Measurements from ENCODE around the gene RPL28. TPM values are rescaled to one million over a fixed set of nuclear protein-coding genes. Genes with fewer than 3 reads are reported as not detected.

The RPL28 gene
- total and polyA plus RNA-seq, 10 of the 15 experiments (the other 5 are each of a cell fraction or from before 2014, with no cell fraction given): 260 to 3,542 (median 891) TPM

DNA sequence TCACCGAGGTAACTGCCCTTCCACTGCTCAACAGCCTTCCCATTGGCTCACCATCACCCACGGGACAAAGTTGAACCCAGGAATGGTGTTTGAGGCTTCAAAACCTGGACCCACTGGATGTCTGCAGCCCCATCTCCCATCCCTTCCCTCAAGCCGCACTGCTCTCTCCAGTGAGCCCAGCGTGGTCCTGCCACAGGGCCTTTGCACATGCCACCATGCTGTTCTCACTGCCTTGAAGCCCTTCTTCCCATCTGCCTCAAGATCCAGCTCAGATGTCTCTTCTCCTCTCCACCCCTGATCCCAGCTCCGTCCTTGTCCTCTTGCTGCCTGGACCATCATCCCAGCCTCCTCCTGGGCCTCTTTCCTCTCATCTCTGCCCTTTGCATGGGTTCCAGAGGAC lies 53.3 kb downstream of the RPL28 start:
- H3K27me3 ChIP-seq (replicated peaks in 1 of 2; ENCODE audit: control insufficient read depth in 2 of 2, insufficient read depth in 2 of 2, low read length in 1 of 2): peaks cover 0 to 1% of the 10 kb centered on the region in 2 experiments; a peak in 2 of 4 replicates
- H2AFZ ChIP-seq (ENCODE audit: control insufficient read depth, low read depth, low read length): no peak overlapping the region
- in situ Hi-C loops (cut with MboI): no loop called here
- H3K9ac ChIP-seq (ENCODE audit: control insufficient read depth, insufficient read depth, low read length): no peak overlapping the region
- no peak for ATAC-seq
- BruUV-seq (replicated peaks): no TSS peak
- H3K4me3 ChIP-seq: no peak overlapping the region
- no peak for DNase-seq (ENCODE audit: low read depth, low spot score)
- 22% methylated on average over 5 of the region's 5 CpGs for WGBS (ENCODE audit: insufficient coverage, insufficient replicate concordance, low lambda C conversion rate, missing lambda C conversion rate)
- no peaks in the 10 kb centered on the region for H3K9me3 ChIP-seq (replicated peaks; ENCODE audit: control insufficient read depth, insufficient read depth, low read length)
- RAD21 ChIA-PET (ENCODE audit: unreplicated experiment): no interaction called here
- H3K27ac ChIP-seq (ENCODE audit: control insufficient read depth, insufficient read depth): no peak overlapping the region
- intact Hi-C loops (cut with micrococcal nuclease; ENCODE audit: unreplicated experiment): no loop called here
- CTCF ChIA-PET: no interaction called here
- H3K36me3 ChIP-seq (ENCODE audit: control insufficient read depth in 2 of 2, insufficient read depth in 2 of 2, low read length in 1 of 2): no peaks in the 10 kb centered on the region
- no peaks in the 10 kb centered on the region for H3K79me2 ChIP-seq (ENCODE audit: control insufficient read depth, insufficient read depth, low read length)
- FAIRE-seq: no peak
- H3K4me2 ChIP-seq (ENCODE audit: control insufficient read depth, insufficient read depth): no peak overlapping the region
- no peaks in the 10 kb centered on the region for H4K20me1 ChIP-seq (ENCODE audit: control insufficient read depth, insufficient read depth)
- POLR2A ChIA-PET: interaction anchor here (0.6 kb wide), 1 partner anchor 264 kb away, joined by 3 read pairs; no protein-coding TSS in a partner anchor
- no peaks in the 10 kb centered on the region; the same call in 1 of the 2 replicates for H3K4me1 ChIP-seq (ENCODE audit: control insufficient read depth, insufficient read depth, low read length)
- SMC1A ChIA-PET (ENCODE audit: uncharacterized antibody, unreplicated experiment): interaction anchor here (0.6 kb wide), 1 partner anchor 163 kb away, joined by 3 read pairs; no protein-coding TSS in a partner anchor
- TF ChIP-seq, protein P1, sequence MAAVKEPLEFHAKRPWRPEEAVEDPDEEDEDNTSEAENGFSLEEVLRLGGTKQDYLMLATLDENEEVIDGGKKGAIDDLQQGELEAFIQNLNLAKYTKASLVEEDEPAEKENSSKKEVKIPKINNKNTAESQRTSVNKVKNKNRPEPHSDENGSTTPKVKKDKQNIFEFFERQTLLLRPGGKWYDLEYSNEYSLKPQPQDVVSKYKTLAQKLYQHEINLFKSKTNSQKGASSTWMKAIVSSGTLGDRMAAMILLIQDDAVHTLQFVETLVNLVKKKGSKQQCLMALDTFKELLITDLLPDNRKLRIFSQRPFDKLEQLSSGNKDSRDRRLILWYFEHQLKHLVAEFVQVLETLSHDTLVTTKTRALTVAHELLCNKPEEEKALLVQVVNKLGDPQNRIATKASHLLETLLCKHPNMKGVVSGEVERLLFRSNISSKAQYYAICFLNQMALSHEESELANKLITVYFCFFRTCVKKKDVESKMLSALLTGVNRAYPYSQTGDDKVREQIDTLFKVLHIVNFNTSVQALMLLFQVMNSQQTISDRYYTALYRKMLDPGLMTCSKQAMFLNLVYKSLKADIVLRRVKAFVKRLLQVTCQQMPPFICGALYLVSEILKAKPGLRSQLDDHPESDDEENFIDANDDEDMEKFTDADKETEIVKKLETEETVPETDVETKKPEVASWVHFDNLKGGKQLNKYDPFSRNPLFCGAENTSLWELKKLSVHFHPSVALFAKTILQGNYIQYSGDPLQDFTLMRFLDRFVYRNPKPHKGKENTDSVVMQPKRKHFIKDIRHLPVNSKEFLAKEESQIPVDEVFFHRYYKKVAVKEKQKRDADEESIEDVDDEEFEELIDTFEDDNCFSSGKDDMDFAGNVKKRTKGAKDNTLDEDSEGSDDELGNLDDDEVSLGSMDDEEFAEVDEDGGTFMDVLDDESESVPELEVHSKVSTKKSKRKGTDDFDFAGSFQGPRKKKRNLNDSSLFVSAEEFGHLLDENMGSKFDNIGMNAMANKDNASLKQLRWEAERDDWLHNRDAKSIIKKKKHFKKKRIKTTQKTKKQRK (IDR thresholded peaks at IDR 0.05; ENCODE audit: low read depth, low read length): no peak
- TF ChIP-seq POU2F2 (IDR thresholded peaks at IDR 0.05; ENCODE audit: borderline replicate concordance, low read depth, low read length) (no peak), SUZ12 (IDR thresholded peaks at IDR 0.05; ENCODE audit: unreplicated experiment) (no peak), CBFB (IDR thresholded peaks at IDR 0.05; ENCODE audit: low read depth) (no peak), NFYA (IDR thresholded peaks at IDR 0.05; ENCODE audit: borderline replicate concordance, low read depth, low read length) (no peak), HCFC1 (IDR thresholded peaks at IDR 0.05; ENCODE audit: low read length) (no peak), NR2F1 (conservative IDR thresholded peaks at IDR 0.05) (no peak), PAX5 (IDR thresholded peaks at IDR 0.05; ENCODE audit: borderline replicate concordance, low read depth, low read length) (no peak), JUND (IDR thresholded peaks at IDR 0.05; ENCODE audit: low read depth, low read length) (no peak)
- TF ChIP-seq, protein P2, sequence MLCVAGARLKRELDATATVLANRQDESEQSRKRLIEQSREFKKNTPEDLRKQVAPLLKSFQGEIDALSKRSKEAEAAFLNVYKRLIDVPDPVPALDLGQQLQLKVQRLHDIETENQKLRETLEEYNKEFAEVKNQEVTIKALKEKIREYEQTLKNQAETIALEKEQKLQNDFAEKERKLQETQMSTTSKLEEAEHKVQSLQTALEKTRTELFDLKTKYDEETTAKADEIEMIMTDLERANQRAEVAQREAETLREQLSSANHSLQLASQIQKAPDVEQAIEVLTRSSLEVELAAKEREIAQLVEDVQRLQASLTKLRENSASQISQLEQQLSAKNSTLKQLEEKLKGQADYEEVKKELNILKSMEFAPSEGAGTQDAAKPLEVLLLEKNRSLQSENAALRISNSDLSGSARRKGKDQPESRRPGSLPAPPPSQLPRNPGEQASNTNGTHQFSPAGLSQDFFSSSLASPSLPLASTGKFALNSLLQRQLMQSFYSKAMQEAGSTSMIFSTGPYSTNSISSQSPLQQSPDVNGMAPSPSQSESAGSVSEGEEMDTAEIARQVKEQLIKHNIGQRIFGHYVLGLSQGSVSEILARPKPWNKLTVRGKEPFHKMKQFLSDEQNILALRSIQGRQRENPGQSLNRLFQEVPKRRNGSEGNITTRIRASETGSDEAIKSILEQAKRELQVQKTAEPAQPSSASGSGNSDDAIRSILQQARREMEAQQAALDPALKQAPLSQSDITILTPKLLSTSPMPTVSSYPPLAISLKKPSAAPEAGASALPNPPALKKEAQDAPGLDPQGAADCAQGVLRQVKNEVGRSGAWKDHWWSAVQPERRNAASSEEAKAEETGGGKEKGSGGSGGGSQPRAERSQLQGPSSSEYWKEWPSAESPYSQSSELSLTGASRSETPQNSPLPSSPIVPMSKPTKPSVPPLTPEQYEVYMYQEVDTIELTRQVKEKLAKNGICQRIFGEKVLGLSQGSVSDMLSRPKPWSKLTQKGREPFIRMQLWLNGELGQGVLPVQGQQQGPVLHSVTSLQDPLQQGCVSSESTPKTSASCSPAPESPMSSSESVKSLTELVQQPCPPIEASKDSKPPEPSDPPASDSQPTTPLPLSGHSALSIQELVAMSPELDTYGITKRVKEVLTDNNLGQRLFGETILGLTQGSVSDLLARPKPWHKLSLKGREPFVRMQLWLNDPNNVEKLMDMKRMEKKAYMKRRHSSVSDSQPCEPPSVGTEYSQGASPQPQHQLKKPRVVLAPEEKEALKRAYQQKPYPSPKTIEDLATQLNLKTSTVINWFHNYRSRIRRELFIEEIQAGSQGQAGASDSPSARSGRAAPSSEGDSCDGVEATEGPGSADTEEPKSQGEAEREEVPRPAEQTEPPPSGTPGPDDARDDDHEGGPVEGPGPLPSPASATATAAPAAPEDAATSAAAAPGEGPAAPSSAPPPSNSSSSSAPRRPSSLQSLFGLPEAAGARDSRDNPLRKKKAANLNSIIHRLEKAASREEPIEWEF (IDR thresholded peaks at IDR 0.05; ENCODE audit: insufficient replicate concordance, low read depth, low read length): no peak
- TF ChIP-seq, protein P3, sequence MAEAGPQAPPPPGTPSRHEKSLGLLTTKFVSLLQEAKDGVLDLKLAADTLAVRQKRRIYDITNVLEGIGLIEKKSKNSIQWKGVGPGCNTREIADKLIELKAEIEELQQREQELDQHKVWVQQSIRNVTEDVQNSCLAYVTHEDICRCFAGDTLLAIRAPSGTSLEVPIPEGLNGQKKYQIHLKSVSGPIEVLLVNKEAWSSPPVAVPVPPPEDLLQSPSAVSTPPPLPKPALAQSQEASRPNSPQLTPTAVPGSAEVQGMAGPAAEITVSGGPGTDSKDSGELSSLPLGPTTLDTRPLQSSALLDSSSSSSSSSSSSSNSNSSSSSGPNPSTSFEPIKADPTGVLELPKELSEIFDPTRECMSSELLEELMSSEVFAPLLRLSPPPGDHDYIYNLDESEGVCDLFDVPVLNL (IDR thresholded peaks at IDR 0.05; ENCODE audit: low read depth, low read length): no peak
- TF ChIP-seq, protein P4, sequence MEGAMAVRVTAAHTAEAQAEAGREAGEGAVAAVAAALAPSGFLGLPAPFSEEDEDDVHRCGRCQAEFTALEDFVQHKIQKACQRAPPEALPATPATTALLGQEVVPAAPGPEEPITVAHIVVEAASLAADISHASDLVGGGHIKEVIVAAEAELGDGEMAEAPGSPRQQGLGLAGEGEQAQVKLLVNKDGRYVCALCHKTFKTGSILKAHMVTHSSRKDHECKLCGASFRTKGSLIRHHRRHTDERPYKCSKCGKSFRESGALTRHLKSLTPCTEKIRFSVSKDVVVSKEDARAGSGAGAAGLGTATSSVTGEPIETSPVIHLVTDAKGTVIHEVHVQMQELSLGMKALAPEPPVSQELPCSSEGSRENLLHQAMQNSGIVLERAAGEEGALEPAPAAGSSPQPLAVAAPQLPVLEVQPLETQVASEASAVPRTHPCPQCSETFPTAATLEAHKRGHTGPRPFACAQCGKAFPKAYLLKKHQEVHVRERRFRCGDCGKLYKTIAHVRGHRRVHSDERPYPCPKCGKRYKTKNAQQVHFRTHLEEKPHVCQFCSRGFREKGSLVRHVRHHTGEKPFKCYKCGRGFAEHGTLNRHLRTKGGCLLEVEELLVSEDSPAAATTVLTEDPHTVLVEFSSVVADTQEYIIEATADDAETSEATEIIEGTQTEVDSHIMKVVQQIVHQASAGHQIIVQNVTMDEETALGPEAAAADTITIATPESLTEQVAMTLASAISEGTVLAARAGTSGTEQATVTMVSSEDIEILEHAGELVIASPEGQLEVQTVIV (IDR thresholded peaks at IDR 0.05; ENCODE audit: borderline replicate concordance, partially characterized antibody): no peak
